Upper lobe of left lung (tissue), 4 donors: ENCODE results near the gene PIGU.

ENCODE experiments used
- CTCF ChIP-seq, 6 experiments: fragments of 450-650 bp in 4 of 6; fragments of 200-600 bp in 2 of 6; sonication (generic) in 2 of 6; IDR thresholded peaks; one replicate each; pipeline ENCODE4 v1.5.1; 2016 to 2019; ENCODE audit warnings: antibody characterized with exemption in 6 of 6
- EP300 ChIP-seq, 4 donors: sonication (generic); formaldehyde crosslinking; IDR thresholded peaks; one replicate each; pipeline ENCODE4 v1.5.1; 2017; ENCODE audit warnings: antibody characterized with exemption in 4 of 4, control low read depth in 2 of 4
- POLR2A ChIP-seq, 4 donors: fragments of 450-650 bp; IDR thresholded peaks; one replicate each; pipeline ENCODE4 v1.5.1; 2016 to 2017; ENCODE audit warnings: antibody characterized with exemption in 4 of 4, mild to moderate bottlenecking in 2 of 4

- TF ChIP-seq EP300 (IDR thresholded peaks at IDR 0.05) (no peak), POLR2A (IDR thresholded peaks at IDR 0.05) (no peak), CTCF (IDR thresholded peaks at IDR 0.05) (no peak)
These were observed 147.2 kb downstream of the PIGU start for GRCh38 chr20:34529742-34530141.
